Activated naive CD4-positive, alpha-beta T cell treated with Interleukin-2 at 50 U/mL for 16 hours (primary cell): ENCODE measurements around the gene FUCA1.

Experiments
- DNase-seq: peaks from one replicate; pipeline ENCODE4 v3.0.0-alpha.2; 2020

The FUCA1 gene

GRCh38 chr1:23799570-23800399, 68.3 kb downstream of the FUCA1 start:
- peak; percentile 32 for DNase-seq

DNA sequence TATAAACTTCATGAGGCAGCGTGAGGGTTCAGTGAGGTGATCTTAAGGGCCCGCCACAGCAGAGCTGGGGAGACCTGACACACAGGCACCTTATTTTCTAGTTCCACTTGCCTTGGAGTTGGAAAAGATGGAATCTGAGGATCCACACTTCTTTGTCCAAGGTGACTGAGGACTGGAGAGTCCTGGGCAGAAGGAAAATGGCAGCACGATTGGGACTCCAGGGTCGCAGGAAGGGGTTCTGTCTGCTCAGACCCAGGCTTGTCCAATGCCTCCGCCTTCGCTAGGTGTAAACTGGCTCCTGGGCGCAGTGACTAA, 68.9 kb downstream of the FUCA1 start:
- no peak for DNase-seq

DNA sequence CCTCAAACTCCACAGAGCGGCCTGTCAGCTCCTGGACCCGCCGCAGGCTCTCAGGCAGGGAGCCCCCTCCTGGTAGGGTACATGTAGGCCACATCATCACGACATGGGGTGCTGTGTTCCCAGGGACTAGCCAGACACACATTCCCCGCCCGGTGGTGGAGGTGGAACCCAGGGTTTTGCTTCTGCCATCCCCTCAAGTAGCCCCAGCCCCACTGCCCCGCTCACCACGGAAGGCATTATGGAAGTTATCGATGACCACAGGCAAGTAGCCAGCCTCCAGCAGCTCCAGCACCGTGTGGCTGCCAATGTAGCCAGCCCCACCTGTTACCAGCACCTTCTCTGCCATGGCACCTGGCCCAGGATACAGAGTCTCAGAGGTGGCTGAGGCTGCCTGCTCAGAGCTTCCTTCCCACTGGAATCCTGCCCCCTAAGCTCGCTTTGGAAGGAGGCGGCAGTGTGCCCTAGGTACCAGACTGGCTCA, 69.4 kb downstream of the FUCA1 start:
- no peak for DNase-seq

DNA sequence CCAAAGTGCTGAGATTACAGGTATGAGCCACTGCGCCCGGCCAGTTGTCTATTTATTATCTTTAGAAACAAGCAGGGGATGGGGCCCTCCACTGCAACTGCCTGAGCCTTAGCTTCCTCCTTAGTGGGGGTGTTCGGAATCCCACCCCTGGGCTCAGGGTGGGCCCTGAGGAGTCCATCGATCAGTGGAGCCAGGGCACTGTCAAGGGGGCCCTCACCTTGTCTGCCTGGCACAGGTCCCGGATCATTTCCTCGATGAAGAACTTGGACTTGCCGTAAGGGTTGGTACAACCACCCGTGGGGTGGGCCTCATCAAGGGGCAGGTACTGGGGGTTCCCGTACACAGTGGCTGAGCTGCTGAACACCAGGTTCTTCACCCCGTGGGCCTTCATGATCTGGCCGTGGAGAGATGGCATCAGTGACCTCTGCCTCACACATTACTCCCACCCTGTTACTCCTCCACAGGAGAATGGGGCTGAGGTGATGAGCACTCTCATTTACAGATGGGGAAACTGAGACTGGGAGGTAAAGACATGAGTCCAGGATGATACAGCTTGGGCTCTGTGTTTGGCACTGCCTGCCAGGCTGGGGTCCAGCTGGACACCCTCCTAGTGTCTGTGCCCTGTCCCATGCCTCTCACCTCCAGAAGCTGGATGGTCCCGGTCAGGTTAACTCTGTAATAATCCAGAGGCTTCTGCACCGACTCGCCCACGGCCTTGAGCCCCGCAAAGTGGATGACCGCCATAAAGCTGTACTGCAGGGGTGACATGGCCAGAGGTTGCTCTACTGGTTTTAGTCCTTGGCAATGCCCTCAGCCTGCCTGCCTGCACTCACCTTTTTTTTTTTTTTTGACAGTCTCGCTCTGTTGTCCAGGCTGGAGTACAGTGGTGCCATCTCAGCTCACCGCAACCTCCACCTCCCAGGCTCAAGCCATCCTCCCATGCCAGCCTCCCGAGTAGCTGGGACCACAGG, 70.3 kb downstream of the FUCA1 start:
- DNase-seq = no peak

- no peak for DNase-seq
Measured at GRCh38 chr1:23796466-23797271, 71.4 kb downstream of the FUCA1 start.

DNA sequence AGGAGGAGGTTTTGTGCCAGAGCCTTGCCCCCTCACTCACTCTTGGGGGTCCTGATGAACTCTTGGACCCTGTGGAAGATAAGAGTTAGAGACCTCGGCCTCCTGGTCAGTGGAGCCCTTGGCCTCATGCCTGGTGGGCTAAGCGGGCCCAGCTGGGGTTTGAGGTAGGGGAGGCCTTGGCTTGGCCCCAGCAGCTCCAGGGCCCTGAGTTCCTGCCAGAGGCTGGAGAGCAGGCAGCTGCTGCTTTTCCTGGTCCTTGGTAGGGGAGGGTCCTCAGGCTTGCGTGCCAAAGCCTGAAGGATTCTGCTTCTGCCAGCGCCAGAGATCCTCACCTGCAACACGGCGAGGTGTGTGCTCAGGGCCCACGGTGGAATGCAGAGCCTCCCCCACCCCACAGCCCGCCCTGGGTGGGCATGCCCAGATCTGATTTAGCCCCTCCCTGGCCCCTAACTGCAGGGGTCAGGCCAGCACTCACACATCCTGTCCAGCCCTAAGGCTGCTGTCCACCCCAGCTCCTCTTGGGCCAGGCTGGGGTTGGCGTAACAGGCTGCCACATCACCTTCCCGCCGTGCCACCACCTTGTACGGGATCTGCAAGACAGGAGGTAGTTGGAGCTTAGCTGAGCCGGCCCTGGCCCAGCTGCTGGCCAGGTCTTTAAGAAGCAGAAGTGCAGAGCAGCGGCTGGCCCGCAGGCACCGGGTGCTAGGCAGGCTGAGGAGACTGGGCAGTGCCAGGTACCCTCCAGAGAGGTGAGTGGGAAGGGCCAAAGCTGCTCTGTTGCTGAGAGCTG, 72.2 kb downstream of the FUCA1 start:
- DNase-seq = no peak
